K562 (cell line): Measurements from ENCODE around the gene CDK5RAP3. TPM values are rescaled to one million over a fixed set of nuclear protein-coding genes. Genes with fewer than 3 reads are reported as not detected.

Experiments
- ATAC-seq: fragments of 200-7000 bp; cut with Tn5 transposase; 3 replicates; pipeline ENCODE4 v1.9.1; 2020; ENCODE audit warnings: moderate library complexity
- BruUV-seq: library from RNA; stranded (reverse); fragments of 400-500 nt; replicated peaks from 2 replicates; lab custom pipeline; 2021; lab: Mats Ljungman, UMichigan
- CTCF ChIA-PET: fragments of 300-600 bp; formaldehyde crosslinking; extraction: SDS; loops from one replicate; lab custom pipeline; 2021; ENCODE audit warnings: low intra/inter-chr PET ratio; lab: Yijun Ruan, JAX
- POLR2A ChIA-PET: fragments of 300-600, 350-650 bp; sonication (Branson Sonifier 250); formaldehyde crosslinking; extraction: SDS; loops from one replicate; lab custom pipeline; 2021; ENCODE audit warnings: antibody characterized with exemption, inconsistent platforms; lab: Yijun Ruan, JAX
- DNase-seq, 4 experiments: peaks; one replicate each; pipeline versions ENCODE4 v3.0.0 to v3.0.0-alpha.2; 2011 to 2018; ENCODE audit warnings: low spot score in 3 of 4, mixed read lengths in 3 of 4; ENCODE audit errors: extremely low read depth in 1 of 4
- FAIRE-seq: peaks from 2 replicates; lab custom pipeline; 2011; peaks lifted over from hg19 to GRCh38; lab: Jason Lieb, UNC
- H2AFZ ChIP-seq: 2 replicates; pipeline ENCODE4 v1.6.0; 2011; ENCODE audit warnings: low read depth, low read length, control low read depth, inconsistent platforms
- H3K27ac ChIP-seq: fragments of 200-600 bp; 3 replicates; pipeline ENCODE4 v1.8.0; 2011; ENCODE audit warnings: low read depth, mild to moderate bottlenecking, control low read depth, inconsistent platforms, low read length, moderate library complexity, mixed read lengths; ENCODE audit errors: extremely low read depth
- H3K27me3 ChIP-seq, 2 experiments: fragments of 300-600 bp in 1 of 2; 2 replicates in 1 of 2; 3 replicates in 1 of 2; pipeline versions ENCODE4 v1.6.0 to v1.8.0; 2011; ENCODE audit warnings: inconsistent platforms in 2 of 2, low read length in 2 of 2, mild to moderate bottlenecking in 1 of 2, mixed read lengths in 1 of 2, moderate library complexity in 1 of 2; ENCODE audit not compliant: control insufficient read depth in 2 of 2, insufficient read depth in 2 of 2
- H3K36me3 ChIP-seq: fragments of 300-600 bp; 3 replicates; pipeline ENCODE4 v1.8.0; 2011; ENCODE audit warnings: mild to moderate bottlenecking, low read length, inconsistent platforms; ENCODE audit not compliant: control insufficient read depth, insufficient read depth
- H3K4me1 ChIP-seq, 2 experiments: fragments of 200-600 bp in 1 of 2; replicated peaks in 1 of 2; 2 replicates in 1 of 2; 3 replicates in 1 of 2; pipeline versions ENCODE4 v1.5.1 to v1.8.0; 2011; ENCODE audit warnings: inconsistent platforms in 2 of 2, low read length in 2 of 2, mild to moderate bottlenecking in 1 of 2, mixed read lengths in 1 of 2, moderate library complexity in 1 of 2; ENCODE audit not compliant: control insufficient read depth in 2 of 2, insufficient read depth in 2 of 2
- H3K4me2 ChIP-seq: 2 replicates; pipeline ENCODE4 v1.6.1; 2011; ENCODE audit warnings: low read length, control low read depth, inconsistent platforms, mixed read lengths; ENCODE audit not compliant: insufficient read depth
- H3K4me3 ChIP-seq: fragments of 200-600 bp; sonication (generic), shearing (Covaris generic); 2 replicates; pipeline ENCODE4 v1.5.1; 2016; ENCODE audit warnings: control low read depth, inconsistent platforms
- H3K79me2 ChIP-seq: fragments of 200-600 bp; 3 replicates; pipeline ENCODE4 v1.8.0; 2011; ENCODE audit warnings: low read length, inconsistent platforms; ENCODE audit not compliant: control insufficient read depth, insufficient read depth
- H3K9ac ChIP-seq, 2 experiments: 2 replicates each; pipeline versions ENCODE4 v1.6.0 to v1.6.1; 2011; ENCODE audit warnings: low read depth in 2 of 2, low read length in 2 of 2, control low read depth in 1 of 2, inconsistent platforms in 1 of 2, mild to moderate bottlenecking in 1 of 2, mixed read lengths in 1 of 2; ENCODE audit not compliant: insufficient read depth in 1 of 2
- H3K9me1 ChIP-seq: one replicate; pipeline ENCODE4 v1.6.0; 2011; ENCODE audit warnings: inconsistent platforms, mild to moderate bottlenecking, low read length, moderate library complexity; ENCODE audit not compliant: control insufficient read depth, insufficient read depth
- H3K9me3 ChIP-seq: replicated peaks from 2 replicates; pipeline ENCODE4 v1.5.1; 2011; ENCODE audit warnings: low read depth, low read length, inconsistent platforms; ENCODE audit not compliant: control insufficient read depth, insufficient read depth
- H4K20me1 ChIP-seq: replicated peaks from 2 replicates; pipeline ENCODE4 v1.6.1; 2011; ENCODE audit warnings: low read length, inconsistent platforms, mixed read lengths; ENCODE audit not compliant: control insufficient read depth, insufficient read depth
- JUND ChIP-seq, 2 experiments: IDR thresholded peaks; 2 replicates in 1 of 2; 3 replicates in 1 of 2; pipeline ENCODE4 v1.6.1; 2011; ENCODE audit warnings: borderline replicate concordance in 2 of 2, low read depth in 2 of 2, low read length in 2 of 2, improper control_type of control experiment in 1 of 2, missing biosample characterization in 1 of 2, missing genetic modification characterization in 1 of 2, missing genetic modification reagents in 1 of 2
- KLF16 ChIP-seq: IDR thresholded peaks from 2 replicates; pipeline ENCODE4 v1.6.1; 2016; ENCODE audit warnings: antibody characterized with exemption
- PTTG1 ChIP-seq: fragments of 450-650 bp; IDR thresholded peaks from 2 replicates; pipeline ENCODE4 v1.6.1; 2016; ENCODE audit warnings: low read depth, mild to moderate bottlenecking, missing genetic modification characterization, missing compliant biosample characterization
- SP1 ChIP-seq: sonication (generic); formaldehyde crosslinking; IDR thresholded peaks from 2 replicates; pipeline ENCODE4 v1.8.1; 2022; ENCODE audit warnings: mild to moderate bottlenecking, missing genetic modification reagents
- WGBS: fragments of 100-300 bp; shearing (Covaris generic); methylation state at CpG from one replicate; pipeline ENCODE4 v1.1.6; 2016; ENCODE audit warnings: low coverage, mixed read lengths; ENCODE audit not compliant: insufficient coverage; ENCODE audit errors: missing lambda C conversion rate; 5-methylcytosine and 5-hydroxymethylcytosine counted together
- in situ Hi-C: fragments of 300-500 bp; cut with MboI; formaldehyde crosslinking; loops from 4 replicates; pipeline ENCODE4 v1.15.0; 2018; ENCODE audit warnings: inconsistent platforms, mixed read lengths
- intact Hi-C: fragments of 100-400 bp; cut with micrococcal nuclease; formaldehyde crosslinking; loops from 2 replicates; pipeline ENCODE4 v1.14.2; 2022
- polyA plus RNA-seq, 8 experiments: library from polyadenylated mRNA; depleted of rRNA in 4 of 8; stranded (reverse) in 5 of 8; unstranded in 3 of 8; fragments of >200 nt; fragmentation: Nextera tagmentation in 2 of 8; fragmentation: Illumina TruSeq in 1 of 8; extraction: Ambion mirVana in 2 of 8; extraction: Trizol in 1 of 8; gene quantifications; 2 replicates each; pipeline versions ENCODE4 v1.2.1 to v1.2.3, GENCODE V29; 2011 to 2014; ENCODE audit warnings: inconsistent platforms in 1 of 8, missing spikeins in 1 of 8
- total RNA-seq, 7 experiments: library from RNA; depleted of rRNA in 6 of 7; stranded (reverse); fragments of >200 nt in 6 of 7; fragmentation: Illumina TruSeq in 2 of 7; extraction: Trizol in 2 of 7; gene quantifications; 2 replicates each; pipeline versions ENCODE4 v1.2.1 to v1.2.3, GENCODE V29; 2011 to 2021; ENCODE audit warnings: low replicate concordance in 1 of 7

The CDK5RAP3 gene
- total and polyA plus RNA-seq, 9 of the 15 experiments (the other 6 are each of a cell fraction or from before 2014, with no cell fraction given), result 44.2 to 202 (median 91.5) TPM

- no peak overlapping the region for H2AFZ ChIP-seq
- H3K9me3 ChIP-seq, result no peaks in the 10 kb centered on the region
- H3K4me3 ChIP-seq, result no peak overlapping the region
- H3K36me3 ChIP-seq, result peaks cover 57% of the 10 kb centered on the region
- no TSS peak for BruUV-seq
- H4K20me1 ChIP-seq, result peaks cover 12% of the 10 kb centered on the region; the same call in 1 of the 2 replicates
- CTCF ChIA-PET, result no interaction called here
- intact Hi-C loops, result no loop called here
- ATAC-seq (peak; percentile 9; the same call in 2 of the 3 replicates), DNase-seq (no peak), FAIRE-seq (no peak)
- TF ChIP-seq SP1 (CRISPR knock-in tag), result no peak
- TF ChIP-seq JUND (IDR thresholded peaks at IDR 0.05; ENCODE audit: borderline replicate concordance, low read depth, low read length), result no peak
- 0 out of 3 replicates have a peak, but pooled peaks have one; percentile 4 for TF ChIP-seq JUND (tag; IDR thresholded peaks at IDR 0.05; ENCODE audit: borderline replicate concordance, low read depth, low read length)
- no peak for TF ChIP-seq PTTG1 (tag)
- TF ChIP-seq KLF16, result no peak
- no peaks in the 10 kb centered on the region for H3K27me3 ChIP-seq
- H3K27ac ChIP-seq, result no peak overlapping the region; the same call in 2 of the 3 replicates
- WGBS, result 57% methylated on average over 11 of the region's 11 CpGs
- no peak overlapping the region for H3K4me2 ChIP-seq
- peaks cover 49 to 54% of the 10 kb centered on the region in 2 experiments for H3K4me1 ChIP-seq
- H3K9ac ChIP-seq, result peak overlapping the region in 1 of 2 experiments; percentile 72; a peak in 2 of 4 replicates
- no peaks in the 10 kb centered on the region for H3K79me2 ChIP-seq
- in situ Hi-C loops, result loop anchor here (5.0 kb wide), 1 partner anchor 34 kb away; no protein-coding TSS in a partner anchor
- H3K9me1 ChIP-seq, result peaks cover 4% of the 10 kb centered on the region
- POLR2A ChIA-PET, result interaction anchor here (0.8 to 2.9 kb wide), 8 partner anchors 11 to 133 kb away, joined by 3 to 8 read pairs (median 3); partner anchors contain the start of genes CDK5RAP3 and SP6
Observed at GRCh38 chr17:47983492-47984223, 12.7 kb downstream of the CDK5RAP3 start.
